ENCODE data around the gene MARS2.
A peak's percentile ranks its signal among the peaks of the same experiment; 100 is the strongest.
"Not testable (repeated sequence)": the region's sequence is repeated elsewhere in the genome, so short reads cannot be mapped to it uniquely, and the experiment has no call there.

Gene MARS2

GRCh38 chr2:197708331-197708730 is 3.2 kb downstream of the MARS2 start:
- H3K79me2 ChIP-seq (ENCODE audit: insufficient read depth, low read length) = peaks cover 54% of the 10 kb centered on the region
- no peaks in the 10 kb centered on the region for H3K9me3 ChIP-seq (ENCODE audit: low read length)
- no peaks in the 10 kb centered on the region for H3K27me3 ChIP-seq (ENCODE audit: insufficient read depth, low read length)
- peak overlapping the region; percentile 83; the same call in 1 of the 2 replicates for H3K9ac ChIP-seq (ENCODE audit: low read length)
- H3F3A ChIP-seq (ENCODE audit: insufficient read depth, low read length) = no peaks in the 10 kb centered on the region
- no peaks in the 10 kb centered on the region for H4K20me1 ChIP-seq (ENCODE audit: insufficient read depth, low read length)
- H3K27ac ChIP-seq (ENCODE audit: low read depth, low read length, poor library complexity, severe bottlenecking) = no peak overlapping the region
- peak overlapping the region; percentile 95 for H3K4me2 ChIP-seq (ENCODE audit: low read length)
- H3K36me3 ChIP-seq (ENCODE audit: insufficient read depth, low read length) = peaks cover 38% of the 10 kb centered on the region
- peak overlapping the region; percentile 88 for H3K4me3 ChIP-seq (ENCODE audit: low read depth, low read length, poor library complexity, severe bottlenecking)
- peaks cover 50% of the 10 kb centered on the region for H3K4me1 ChIP-seq (ENCODE audit: insufficient read depth, low read length, severe bottlenecking)
- no peak overlapping the region for H2AFZ ChIP-seq (ENCODE audit: low read length)
- TF ChIP-seq CTCF (IDR thresholded peaks at IDR 0.05; ENCODE audit: low read length) = no peak
- TF ChIP-seq EZH2 (IDR thresholded peaks at IDR 0.05; ENCODE audit: borderline replicate concordance, low read length) = no peak
- H3K9me2 ChIP-seq (ENCODE audit: low read depth, low read length) = no peaks in the 10 kb centered on the region

- not testable (repeated sequence) for H3K27ac ChIP-seq (ENCODE audit: low read depth, low read length, poor library complexity, severe bottlenecking); H2AFZ ChIP-seq (ENCODE audit: low read length); H3K27me3 ChIP-seq (ENCODE audit: insufficient read depth, low read length); H3K9me3 ChIP-seq (ENCODE audit: low read length); H4K20me1 ChIP-seq (ENCODE audit: insufficient read depth, low read length); H3F3A ChIP-seq (ENCODE audit: insufficient read depth, low read length); H3K9ac ChIP-seq (ENCODE audit: low read length); H3K9me2 ChIP-seq (ENCODE audit: low read depth, low read length)
- Histone ChIP-seq H3K36me3 (ENCODE audit: insufficient read depth, low read length) (peaks cover 38% of the 10 kb centered on the region), H3K4me2 (ENCODE audit: low read length) (peak overlapping the region; percentile 95), H3K79me2 (ENCODE audit: insufficient read depth, low read length) (peaks cover 54% of the 10 kb centered on the region), H3K4me3 (ENCODE audit: low read depth, low read length, poor library complexity, severe bottlenecking) (peak overlapping the region; percentile 88), H3K4me1 (ENCODE audit: insufficient read depth, low read length, severe bottlenecking) (peaks cover 48% of the 10 kb centered on the region)
Measured at GRCh38 chr2:197709140-197709539, 4.0 kb downstream of the MARS2 start.

GRCh38 chr2:197710424-197711042 is 5.4 kb downstream of the MARS2 start:
- Histone ChIP-seq H3K27ac (ENCODE audit: low read depth, low read length, poor library complexity, severe bottlenecking) (no peak overlapping the region), H3K9me2 (ENCODE audit: low read depth, low read length) (no peaks in the 10 kb centered on the region), H3K4me2 (ENCODE audit: low read length) (no peak overlapping the region)

More at GRCh38 chr2:197710424-197711042, 5.4 kb downstream of the MARS2 start:
- Histone ChIP-seq H4K20me1 (ENCODE audit: insufficient read depth, low read length) (no peaks in the 10 kb centered on the region), H3K9ac (ENCODE audit: low read length) (no peak overlapping the region), H3K27me3 (ENCODE audit: insufficient read depth, low read length) (no peaks in the 10 kb centered on the region), H3K79me2 (ENCODE audit: insufficient read depth, low read length) (peaks cover 53% of the 10 kb centered on the region), H3K4me3 (ENCODE audit: low read depth, low read length, poor library complexity, severe bottlenecking) (no peak overlapping the region), H2AFZ (ENCODE audit: low read length) (no peak overlapping the region), H3K9me3 (ENCODE audit: low read length) (no peaks in the 10 kb centered on the region), H3K36me3 (ENCODE audit: insufficient read depth, low read length) (peaks cover 38% of the 10 kb centered on the region), H3K4me1 (ENCODE audit: insufficient read depth, low read length, severe bottlenecking) (peaks cover 40% of the 10 kb centered on the region), H3F3A (ENCODE audit: insufficient read depth, low read length) (no peaks in the 10 kb centered on the region)
- TF ChIP-seq EZH2 (IDR thresholded peaks at IDR 0.05; ENCODE audit: borderline replicate concordance, low read length) = no peak
- TF ChIP-seq CTCF (IDR thresholded peaks at IDR 0.05; ENCODE audit: low read length) = no peak
